22Rv1 (cell line): Measurements from ENCODE around the gene CORO6.

Experiments
- CTCF ChIP-seq: fragments of 450-650 bp; IDR thresholded peaks from 2 replicates; pipeline ENCODE4 v1.5.1; 2017; ENCODE audit warnings: mild to moderate bottlenecking
- ZFX ChIP-seq: fragments of 450-650 bp; IDR thresholded peaks from 2 replicates; pipeline ENCODE4 v1.6.1; 2017; ENCODE audit warnings: antibody characterized with exemption, borderline replicate concordance

DNA sequence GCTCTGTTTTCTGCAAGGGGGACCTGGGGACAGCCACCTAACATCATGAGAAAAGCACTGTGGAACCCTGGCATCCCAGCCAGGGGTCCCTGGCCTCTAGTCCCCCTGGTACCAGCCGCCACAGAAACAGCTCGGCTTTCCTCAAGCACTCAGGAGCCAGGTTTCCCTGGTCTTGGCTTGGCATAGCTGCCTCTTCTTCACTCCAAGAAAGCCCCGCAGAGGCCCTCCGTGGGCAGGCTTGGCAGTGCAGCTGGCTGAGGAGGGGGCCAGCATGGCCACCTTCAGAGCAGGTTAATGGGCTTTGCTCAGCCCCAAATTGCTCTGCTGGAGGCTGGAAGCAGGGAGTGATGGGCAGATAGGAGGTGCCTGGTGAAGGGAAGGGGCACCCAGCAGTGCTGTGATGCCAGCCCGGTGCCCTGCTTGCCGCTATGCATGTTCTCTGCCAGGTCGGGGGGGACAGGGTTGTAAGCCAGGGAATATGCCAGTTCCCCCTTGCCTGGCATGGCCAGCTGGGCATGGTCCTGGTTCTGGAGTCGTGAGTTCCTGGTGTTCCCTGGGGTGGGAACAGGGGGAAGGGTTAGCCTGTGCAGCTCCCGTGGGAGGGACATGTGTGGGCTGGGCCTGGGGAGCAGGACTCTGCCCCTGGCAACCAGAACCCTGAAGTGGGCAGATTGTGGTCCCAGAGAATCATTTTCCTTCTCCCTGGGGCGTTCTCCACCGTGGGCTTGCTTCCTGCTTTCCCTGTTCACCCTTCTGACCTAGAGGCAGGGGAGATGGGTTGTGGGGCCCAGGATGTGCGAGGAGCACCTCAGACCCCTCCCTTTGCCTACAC is 26.6 kb downstream of the CORO6 start:
- TF ChIP-seq CTCF (no peak), ZFX (no peak)
